Kidney epithelial cell (primary cell): ENCODE results near the gene DCLRE1B. TPM values are rescaled to one million over a fixed set of nuclear protein-coding genes. Genes with fewer than 3 reads are reported as not detected.

Experiments used
- DNase-seq: peaks from one replicate; pipeline ENCODE4 v3.0.0-alpha.2; 2010; ENCODE audit warnings: low read depth
- H3K27me3 ChIP-seq: 2 replicates; pipeline ENCODE4 v1.6.0; 2011; ENCODE audit warnings: low read length; ENCODE audit not compliant: control insufficient read depth, insufficient read depth
- H3K36me3 ChIP-seq: 2 replicates; pipeline ENCODE4 v1.5.1; 2011; ENCODE audit warnings: low read length; ENCODE audit not compliant: control insufficient read depth, insufficient read depth
- H3K4me3 ChIP-seq: 2 replicates; pipeline ENCODE4 v1.5.1; 2011; ENCODE audit warnings: low read depth, mild to moderate bottlenecking, control low read depth, low read length
- total RNA-seq: library from RNA; depleted of rRNA; stranded (reverse); fragments of >200 nt; gene quantifications from 2 replicates; pipeline ENCODE4 v1.2.3, GENCODE V29; 2015
- TF ChIP-seq, protein P1 (sequence below): IDR thresholded peaks from 2 replicates; pipeline ENCODE4 v1.5.1; 2011; ENCODE audit warnings: mild to moderate bottlenecking, moderate library complexity, low read length, control low read depth, inconsistent platforms; ENCODE audit not compliant: insufficient read depth, poor library complexity, severe bottlenecking

Gene DCLRE1B
- 6.7 and 7.5 TPM in 2 replicates for total RNA-seq

DNA sequence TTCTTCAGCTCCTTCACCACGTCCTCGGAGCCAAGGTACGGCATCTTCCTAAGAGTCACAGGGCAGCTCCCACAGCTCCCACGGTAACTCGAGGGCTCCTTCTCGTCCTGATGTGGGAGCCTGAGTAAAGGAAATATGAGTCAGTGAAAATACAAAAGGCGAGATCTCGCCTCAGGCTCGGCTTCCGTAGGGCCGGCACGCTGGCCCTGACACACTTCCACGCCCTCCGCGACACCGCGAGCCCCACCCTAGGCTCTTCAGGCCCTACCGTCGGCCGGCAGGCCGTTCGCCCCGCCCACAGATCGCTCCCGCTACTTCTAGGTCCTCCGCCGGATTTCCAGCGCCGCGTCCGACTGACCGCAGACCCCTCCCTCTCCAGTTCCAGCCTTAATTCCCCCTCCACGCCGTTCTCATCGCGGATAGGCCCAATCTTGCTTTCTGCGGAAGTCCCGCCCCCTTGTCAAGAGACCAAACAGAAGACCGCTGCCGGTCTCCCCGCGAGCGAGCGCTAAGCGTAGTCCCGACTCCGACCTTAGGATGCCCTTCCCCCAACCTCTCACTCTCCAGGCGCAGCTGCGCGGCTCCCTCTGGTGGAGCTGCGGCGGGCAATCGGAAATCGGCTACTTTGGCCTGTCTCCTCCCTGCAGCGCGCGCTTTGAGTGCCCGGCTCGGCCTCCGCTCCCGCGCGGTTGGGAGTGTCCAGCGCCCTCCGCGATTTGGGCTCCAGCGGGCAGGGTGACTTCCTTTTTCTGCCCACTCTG lies at the start of gene DCLRE1B, which contains the start of gene AP4B1:
Gene DCLRE1B (plus strand): TSS at position 653 of the 761 bp plus-strand sequence. CDS start 261 bp downstream, outside the sequence.
Gene AP4B1 (minus strand): TSS at position 126 of the 761 bp plus-strand sequence. CDS start 82 bp downstream, at position 44.
- peak within 1 kb of the TSS; percentile 97 for H3K4me3 ChIP-seq
- TF ChIP-seq, protein P1, sequence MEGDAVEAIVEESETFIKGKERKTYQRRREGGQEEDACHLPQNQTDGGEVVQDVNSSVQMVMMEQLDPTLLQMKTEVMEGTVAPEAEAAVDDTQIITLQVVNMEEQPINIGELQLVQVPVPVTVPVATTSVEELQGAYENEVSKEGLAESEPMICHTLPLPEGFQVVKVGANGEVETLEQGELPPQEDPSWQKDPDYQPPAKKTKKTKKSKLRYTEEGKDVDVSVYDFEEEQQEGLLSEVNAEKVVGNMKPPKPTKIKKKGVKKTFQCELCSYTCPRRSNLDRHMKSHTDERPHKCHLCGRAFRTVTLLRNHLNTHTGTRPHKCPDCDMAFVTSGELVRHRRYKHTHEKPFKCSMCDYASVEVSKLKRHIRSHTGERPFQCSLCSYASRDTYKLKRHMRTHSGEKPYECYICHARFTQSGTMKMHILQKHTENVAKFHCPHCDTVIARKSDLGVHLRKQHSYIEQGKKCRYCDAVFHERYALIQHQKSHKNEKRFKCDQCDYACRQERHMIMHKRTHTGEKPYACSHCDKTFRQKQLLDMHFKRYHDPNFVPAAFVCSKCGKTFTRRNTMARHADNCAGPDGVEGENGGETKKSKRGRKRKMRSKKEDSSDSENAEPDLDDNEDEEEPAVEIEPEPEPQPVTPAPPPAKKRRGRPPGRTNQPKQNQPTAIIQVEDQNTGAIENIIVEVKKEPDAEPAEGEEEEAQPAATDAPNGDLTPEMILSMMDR, result peak; percentile 89
- H3K36me3 ChIP-seq, result no peaks in the 10 kb centered on the region
- H3K27me3 ChIP-seq, result no peaks in the 10 kb centered on the region
- peak; percentile 99 for DNase-seq

DNA sequence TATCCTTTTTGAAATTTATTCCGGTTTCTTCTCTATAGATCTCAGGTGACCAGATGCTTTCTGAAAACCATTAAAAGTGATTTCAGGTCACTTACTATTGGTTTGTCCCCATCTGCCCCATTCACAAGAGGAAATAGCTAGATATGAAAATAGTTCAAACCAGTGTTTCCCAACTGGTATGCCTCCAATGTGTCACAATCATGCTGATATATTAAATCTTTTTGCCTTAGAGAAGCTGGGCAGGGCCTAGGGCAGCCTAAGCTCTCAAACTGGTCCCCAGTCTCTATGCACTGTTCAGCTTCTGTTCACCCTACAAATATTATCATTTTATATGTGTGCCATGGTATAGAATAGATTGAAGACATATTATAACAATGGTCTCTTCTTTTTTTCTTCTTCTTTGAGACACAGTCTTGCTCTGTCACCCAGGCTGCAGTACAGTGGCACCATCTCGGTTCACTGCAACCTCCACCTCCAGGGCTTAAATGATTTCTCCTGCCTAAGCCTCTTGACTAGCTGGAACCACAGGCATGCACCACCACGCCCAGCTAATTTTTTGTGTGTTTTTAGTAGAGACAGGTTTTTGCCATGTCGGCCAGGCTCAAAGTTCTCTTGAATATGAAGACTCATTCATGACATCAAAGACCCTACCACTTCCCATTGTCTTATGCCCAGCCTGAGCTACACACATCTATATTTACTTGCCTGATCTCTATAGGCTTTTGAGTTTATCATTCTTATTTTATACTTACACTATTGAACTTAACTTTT lies 49.3 kb upstream of the DCLRE1B start:
- Histone ChIP-seq H3K36me3 (no peaks in the 10 kb centered on the region), H3K4me3 (no peak overlapping the region), H3K27me3 (no peaks in the 10 kb centered on the region)
- TF ChIP-seq, protein P1, result no peak
- DNase-seq, result no peak

DNA sequence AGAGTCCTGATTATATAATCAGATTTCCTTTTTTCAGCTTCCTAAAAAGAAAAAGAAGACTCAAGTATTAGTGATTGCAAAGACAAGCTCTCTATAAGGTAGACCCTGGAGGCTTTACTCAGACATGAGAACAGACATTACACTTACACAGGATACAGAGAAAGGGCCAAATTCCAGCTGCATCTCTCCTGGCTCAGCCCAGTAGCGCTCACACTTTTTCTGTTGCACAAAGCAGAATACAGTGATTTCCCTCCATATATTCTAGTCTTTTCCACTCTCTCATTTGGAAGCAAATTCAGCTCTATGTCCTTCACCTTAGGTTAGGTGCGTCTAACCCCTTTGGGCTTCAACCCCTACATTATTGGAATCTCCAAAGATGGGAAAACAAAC lies 48.7 kb upstream of the DCLRE1B start:
- TF ChIP-seq, protein P1, result no peak
- Histone ChIP-seq H3K36me3 (no peaks in the 10 kb centered on the region), H3K27me3 (no peaks in the 10 kb centered on the region), H3K4me3 (no peak overlapping the region)
- DNase-seq, result no peak

DNA sequence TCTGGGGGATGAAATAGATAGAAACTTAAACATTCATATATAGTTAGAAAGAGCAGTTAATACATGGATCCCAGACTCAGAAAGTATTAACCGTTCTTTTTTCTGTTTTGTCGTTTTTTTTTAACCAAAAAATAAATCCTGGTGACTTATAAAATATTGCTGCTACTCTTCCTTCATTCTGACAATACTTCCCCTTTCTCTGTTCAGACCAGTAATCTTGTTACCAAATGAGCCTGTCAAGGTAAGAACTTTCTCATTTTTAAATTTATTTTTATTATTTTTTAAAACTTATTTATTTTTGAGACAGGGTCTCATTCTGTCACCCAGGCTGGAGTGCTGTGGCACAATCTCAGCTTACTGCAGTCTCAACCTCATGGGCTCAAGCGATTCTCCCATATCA lies 47.4 kb upstream of the DCLRE1B start:
- no peak overlapping the region for H3K4me3 ChIP-seq
- no peaks in the 10 kb centered on the region for H3K27me3 ChIP-seq
- H3K36me3 ChIP-seq, result no peaks in the 10 kb centered on the region
- TF ChIP-seq, protein P1, result no peak
- DNase-seq, result no peak

DNA sequence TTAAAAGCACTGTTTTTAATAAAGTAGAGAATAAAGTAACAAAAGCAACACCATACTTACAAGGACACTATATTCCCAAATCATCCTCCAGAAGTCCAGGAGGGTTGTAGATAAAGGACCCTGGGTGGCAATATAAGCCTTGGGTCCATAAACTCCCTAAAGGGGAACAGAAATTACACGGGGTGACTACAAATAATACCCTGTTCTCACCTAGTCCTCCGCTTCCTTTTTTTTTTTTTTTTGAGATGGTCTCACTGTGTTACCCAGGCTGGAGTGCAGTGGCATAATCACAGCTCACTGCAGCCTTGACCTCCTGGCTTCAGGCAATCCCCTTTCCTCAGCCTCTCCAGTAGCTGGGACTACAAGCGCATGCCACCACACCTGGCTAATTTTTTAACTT lies 46.7 kb upstream of the DCLRE1B start:
- Histone ChIP-seq H3K4me3 (no peak overlapping the region), H3K36me3 (no peaks in the 10 kb centered on the region), H3K27me3 (no peaks in the 10 kb centered on the region)
- TF ChIP-seq, protein P1, result no peak
- no peak for DNase-seq
